ENCODE results near the gene SLC25A11.
"Not testable (repeated sequence)": the region's sequence is repeated elsewhere in the genome, so short reads cannot be mapped to it uniquely, and the experiment has no call there.

The SLC25A11 gene

GRCh38 chr17:4921320-4921719, 18.5 kb downstream of the SLC25A11 start:
- H3K27ac ChIP-seq = no peak overlapping the region
- TF ChIP-seq, protein P1, sequence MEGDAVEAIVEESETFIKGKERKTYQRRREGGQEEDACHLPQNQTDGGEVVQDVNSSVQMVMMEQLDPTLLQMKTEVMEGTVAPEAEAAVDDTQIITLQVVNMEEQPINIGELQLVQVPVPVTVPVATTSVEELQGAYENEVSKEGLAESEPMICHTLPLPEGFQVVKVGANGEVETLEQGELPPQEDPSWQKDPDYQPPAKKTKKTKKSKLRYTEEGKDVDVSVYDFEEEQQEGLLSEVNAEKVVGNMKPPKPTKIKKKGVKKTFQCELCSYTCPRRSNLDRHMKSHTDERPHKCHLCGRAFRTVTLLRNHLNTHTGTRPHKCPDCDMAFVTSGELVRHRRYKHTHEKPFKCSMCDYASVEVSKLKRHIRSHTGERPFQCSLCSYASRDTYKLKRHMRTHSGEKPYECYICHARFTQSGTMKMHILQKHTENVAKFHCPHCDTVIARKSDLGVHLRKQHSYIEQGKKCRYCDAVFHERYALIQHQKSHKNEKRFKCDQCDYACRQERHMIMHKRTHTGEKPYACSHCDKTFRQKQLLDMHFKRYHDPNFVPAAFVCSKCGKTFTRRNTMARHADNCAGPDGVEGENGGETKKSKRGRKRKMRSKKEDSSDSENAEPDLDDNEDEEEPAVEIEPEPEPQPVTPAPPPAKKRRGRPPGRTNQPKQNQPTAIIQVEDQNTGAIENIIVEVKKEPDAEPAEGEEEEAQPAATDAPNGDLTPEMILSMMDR (conservative IDR thresholded peaks at IDR 0.05) = no peak

DNA sequence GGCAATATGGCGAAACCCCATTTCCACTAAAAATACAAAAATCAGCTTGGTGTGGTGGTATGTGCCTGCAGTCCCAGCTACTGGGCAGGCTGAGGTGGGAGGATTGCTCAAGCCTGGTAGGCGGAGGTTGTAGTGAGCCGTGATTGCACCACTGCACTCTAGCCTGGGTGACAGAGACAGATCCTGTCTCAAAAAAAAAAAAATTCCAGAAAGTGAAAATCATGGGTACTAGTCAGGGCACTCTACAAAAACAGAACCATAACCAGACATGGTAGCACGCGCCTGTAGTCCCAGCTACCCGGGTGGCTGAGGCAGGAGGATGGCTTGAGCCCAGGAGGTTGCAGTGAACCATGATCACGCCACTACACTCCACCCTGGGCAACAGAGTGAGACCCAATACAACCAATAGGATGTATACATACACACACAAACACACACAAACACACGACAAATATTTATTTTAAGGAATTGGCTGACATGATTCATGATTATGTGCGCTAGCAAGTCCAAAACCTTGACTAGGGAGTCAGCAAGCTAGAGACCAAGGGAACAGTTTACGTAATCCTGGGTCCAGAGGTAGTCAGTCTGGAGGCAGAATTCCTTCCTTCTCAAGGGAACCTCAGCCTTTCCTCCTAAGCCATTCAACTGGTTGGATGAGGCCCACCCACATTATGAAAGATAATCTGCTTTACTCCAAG, 19.3 kb downstream of the SLC25A11 start:
- TF ChIP-seq, protein P1 (conservative IDR thresholded peaks at IDR 0.05) = no peak
- no peak overlapping the region for H3K27ac ChIP-seq

DNA sequence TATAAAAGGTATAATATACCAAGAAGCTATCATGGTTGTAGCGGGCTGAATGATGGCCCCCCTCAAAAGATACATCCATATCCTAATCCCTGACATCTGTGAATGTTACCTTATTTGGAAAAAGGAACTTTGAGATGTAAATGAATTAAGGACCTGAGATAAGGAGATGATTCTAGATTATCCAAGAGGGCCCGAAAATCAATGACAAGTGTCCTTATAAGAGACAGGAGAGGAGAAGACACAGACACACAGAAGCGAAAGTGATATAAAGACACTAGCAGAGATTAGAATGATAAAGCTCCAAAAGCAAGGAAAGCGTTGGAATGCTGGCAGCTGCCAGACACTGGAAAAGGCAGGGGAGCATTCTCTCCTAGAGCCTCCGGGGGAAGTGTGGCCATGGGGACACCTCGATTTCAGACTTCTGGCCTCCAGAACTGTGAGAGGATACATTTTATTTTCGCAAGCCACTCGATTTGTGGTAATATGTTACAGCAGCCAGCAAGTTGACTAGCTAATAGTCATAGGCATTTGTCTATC, 20.3 kb downstream of the SLC25A11 start:
- TF ChIP-seq, protein P1 (conservative IDR thresholded peaks at IDR 0.05) = no peak
- no peak overlapping the region for H3K27ac ChIP-seq

GRCh38 chr17:4914551-4914950, 25.3 kb downstream of the SLC25A11 start:
- H3K27ac ChIP-seq = not testable (repeated sequence)

DNA sequence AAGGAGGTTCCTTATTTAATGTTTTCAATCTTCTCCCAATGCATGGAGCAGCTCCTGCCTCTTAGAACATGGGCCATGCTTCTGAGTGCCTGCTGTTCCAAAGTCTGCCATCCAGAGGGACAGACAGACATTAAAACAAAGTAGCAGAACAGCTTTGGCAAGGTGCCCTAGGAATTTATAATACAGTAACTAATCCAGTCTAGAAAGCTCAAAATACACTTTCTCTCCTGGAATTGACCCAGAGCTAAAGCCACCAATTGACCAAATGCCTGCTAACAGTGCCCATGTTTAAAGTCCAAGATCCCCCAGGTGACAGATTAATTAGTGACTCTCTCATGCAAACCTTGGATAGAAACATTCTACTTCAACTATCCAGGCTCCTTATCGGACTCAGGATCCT, 25.9 kb downstream of the SLC25A11 start:
- H3K27ac ChIP-seq = no peak overlapping the region
- TF ChIP-seq, protein P1 (conservative IDR thresholded peaks at IDR 0.05) = no peak

DNA sequence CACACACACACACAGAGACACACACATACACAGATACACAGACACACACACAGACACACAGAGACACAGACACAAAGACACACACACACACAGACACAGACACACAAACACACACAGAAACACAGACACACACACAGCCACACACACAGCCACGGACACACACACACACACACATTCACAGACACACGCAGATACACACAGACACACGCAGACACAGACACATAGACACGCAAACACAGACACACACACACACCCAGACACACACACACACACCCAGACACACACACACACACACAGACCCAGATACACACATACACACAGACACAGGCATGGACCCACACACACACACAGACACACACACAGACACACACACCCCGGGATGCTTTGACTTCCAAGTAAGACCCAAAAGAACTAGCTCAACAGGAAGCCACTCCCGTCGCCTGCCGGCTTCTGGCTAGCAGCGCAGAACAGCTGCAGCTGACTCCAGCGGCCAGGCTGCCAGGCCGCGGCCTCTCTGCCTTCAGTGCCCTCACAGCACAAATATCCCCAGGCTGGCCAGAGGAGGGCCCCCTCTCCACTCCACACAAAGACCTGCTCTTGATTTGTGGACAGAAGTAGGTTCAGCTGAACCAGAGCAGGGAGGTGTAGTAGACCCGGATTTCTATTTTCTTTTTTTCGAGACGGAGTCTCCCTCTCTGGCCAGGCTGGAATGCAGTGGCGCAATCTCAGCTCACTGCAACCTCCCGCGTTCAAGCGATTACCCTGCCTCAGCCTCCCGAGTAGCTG, 30.9 kb downstream of the SLC25A11 start:
- TF ChIP-seq, protein P1 (conservative IDR thresholded peaks at IDR 0.05) = peak; percentile 78
- H3K27ac ChIP-seq = 0 out of 2 replicates have a peak overlapping the region, but pooled peaks have one; percentile 5

DNA sequence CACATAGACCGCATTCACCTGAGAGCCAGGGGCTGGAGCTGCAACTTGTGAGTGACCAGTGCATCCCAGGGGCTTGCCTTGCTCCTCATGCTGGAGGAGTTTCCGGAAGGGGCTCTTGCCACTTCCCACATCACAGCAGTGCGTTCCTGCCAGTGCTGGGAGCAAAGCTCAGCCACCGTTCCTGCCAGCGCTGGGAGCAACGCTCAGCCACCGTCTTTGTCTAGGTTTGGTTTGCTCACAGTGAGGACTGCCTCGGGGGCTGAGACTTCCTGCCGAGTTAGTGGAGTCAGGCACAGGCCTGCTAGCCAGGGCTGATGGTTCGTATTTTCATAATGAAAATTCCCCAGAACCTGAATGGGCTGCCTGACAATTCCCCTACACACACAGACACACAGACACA, 31.5 kb downstream of the SLC25A11 start:
- H3K27ac ChIP-seq = no peak overlapping the region
- TF ChIP-seq, protein P1 (conservative IDR thresholded peaks at IDR 0.05) = no peak

GRCh38 chr17:4906642-4907041, 33.2 kb downstream of the SLC25A11 start:
- not testable (repeated sequence) for H3K27ac ChIP-seq
